RWPE2 (cell line): ENCODE measurements around the gene TUFT1.

Experiments
- ATAC-seq: fragments of 200-7000 bp; cut with Tn5 transposase; 3 replicates; pipeline ENCODE4 v1.9.1; 2021; ENCODE audit warnings: low read depth
- DNase-seq: peaks from one replicate; pipeline ENCODE4 v3.0.0-alpha.2; 2020; ENCODE audit warnings: low spot score
- H3K27ac ChIP-seq: fragments of 450-650 bp; 2 replicates; pipeline ENCODE4 v1.5.1; 2017; ENCODE audit warnings: mild to moderate bottlenecking; ENCODE audit not compliant: poor library complexity, severe bottlenecking
- H3K27me3 ChIP-seq: fragments of 250-450 bp; sonication (Bioruptor Pico); 2 replicates; pipeline ENCODE4 v1.5.1; 2021; ENCODE audit warnings: mild to moderate bottlenecking, moderate library complexity; ENCODE audit not compliant: insufficient read depth, poor library complexity, severe bottlenecking
- H3K36me3 ChIP-seq: fragments of 250-450 bp; sonication (Bioruptor Pico); 2 replicates; pipeline ENCODE4 v1.5.1; 2020; ENCODE audit warnings: low read depth, mild to moderate bottlenecking, moderate library complexity
- H3K4me1 ChIP-seq: fragments of 250-450 bp; sonication (Bioruptor Pico); 2 replicates; pipeline ENCODE4 v1.5.1; 2021; ENCODE audit warnings: mild to moderate bottlenecking, moderate library complexity; ENCODE audit not compliant: insufficient read depth, poor library complexity, severe bottlenecking
- H3K4me3 ChIP-seq: fragments of 250-450 bp; sonication (Bioruptor Pico); 2 replicates; pipeline ENCODE4 v1.5.1; 2021; ENCODE audit warnings: mild to moderate bottlenecking, moderate library complexity; ENCODE audit not compliant: severe bottlenecking
- H3K9me3 ChIP-seq: fragments of 250-450 bp; sonication (Bioruptor Pico); 2 replicates; pipeline ENCODE4 v1.5.1; 2021; ENCODE audit warnings: mild to moderate bottlenecking, moderate library complexity; ENCODE audit not compliant: severe bottlenecking
- TF ChIP-seq, protein P1 (sequence below): fragments of 450-650 bp; IDR thresholded peaks from one replicate; pipeline ENCODE4 v1.5.1; 2017; ENCODE audit warnings: mild to moderate bottlenecking, moderate library complexity; ENCODE audit not compliant: poor library complexity, severe bottlenecking

The TUFT1 gene

DNA sequence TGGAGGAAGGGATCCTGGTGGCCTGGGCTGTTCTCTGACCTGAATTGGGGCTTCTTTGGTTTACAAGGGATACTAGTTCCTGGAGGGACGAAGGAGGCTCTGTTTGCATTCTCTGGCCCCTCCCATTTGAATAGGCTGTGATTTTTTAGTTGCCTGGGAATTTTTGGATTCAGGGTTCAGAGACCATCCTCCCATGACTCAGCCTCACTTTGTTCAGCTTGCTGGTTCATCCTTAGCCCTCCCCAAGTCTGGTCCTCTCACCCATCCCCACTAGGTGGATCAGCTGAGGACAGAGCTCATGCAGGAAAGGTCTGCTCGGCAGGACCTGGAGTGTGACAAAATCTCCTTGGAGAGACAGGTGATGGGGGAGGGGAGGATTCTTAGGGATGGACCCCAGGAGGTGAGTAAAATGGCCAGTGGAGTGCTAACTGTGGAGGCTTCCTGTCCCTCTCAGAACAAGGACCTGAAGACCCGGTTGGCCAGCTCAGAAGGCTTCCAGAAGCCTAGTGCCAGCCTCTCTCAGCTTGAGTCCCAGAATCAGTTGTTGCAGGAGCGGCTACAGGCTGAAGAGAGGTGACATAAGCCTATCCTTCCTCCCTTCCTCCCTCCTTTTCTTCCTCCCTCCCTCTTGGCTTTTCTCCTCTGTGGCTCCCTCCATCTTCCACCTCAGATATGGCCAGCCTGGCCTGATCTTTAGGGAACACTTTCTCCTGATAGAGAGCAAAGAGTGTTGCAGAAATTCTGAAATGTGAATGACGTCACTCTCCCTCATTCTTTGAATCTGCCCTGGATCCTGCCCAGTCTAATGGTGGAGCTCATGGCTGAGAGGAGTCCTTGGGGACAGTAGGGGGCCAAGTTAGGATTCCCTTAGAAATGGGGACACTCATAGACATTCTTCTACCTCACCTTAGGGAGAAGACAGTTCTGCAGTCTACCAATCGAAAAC, 4.5 kb upstream of the TUFT1 start:
- ATAC-seq (no peak), DNase-seq (no peak)
- peaks cover 46% of the 10 kb centered on the region for H3K36me3 ChIP-seq
- no peaks in the 10 kb centered on the region for H3K27me3 ChIP-seq
- no peaks in the 10 kb centered on the region for H3K9me3 ChIP-seq
- peak overlapping the region; percentile 99 for H3K27ac ChIP-seq
- H3K4me3 ChIP-seq = no peak overlapping the region
- peaks cover 20% of the 10 kb centered on the region for H3K4me1 ChIP-seq
- TF ChIP-seq, protein P1, sequence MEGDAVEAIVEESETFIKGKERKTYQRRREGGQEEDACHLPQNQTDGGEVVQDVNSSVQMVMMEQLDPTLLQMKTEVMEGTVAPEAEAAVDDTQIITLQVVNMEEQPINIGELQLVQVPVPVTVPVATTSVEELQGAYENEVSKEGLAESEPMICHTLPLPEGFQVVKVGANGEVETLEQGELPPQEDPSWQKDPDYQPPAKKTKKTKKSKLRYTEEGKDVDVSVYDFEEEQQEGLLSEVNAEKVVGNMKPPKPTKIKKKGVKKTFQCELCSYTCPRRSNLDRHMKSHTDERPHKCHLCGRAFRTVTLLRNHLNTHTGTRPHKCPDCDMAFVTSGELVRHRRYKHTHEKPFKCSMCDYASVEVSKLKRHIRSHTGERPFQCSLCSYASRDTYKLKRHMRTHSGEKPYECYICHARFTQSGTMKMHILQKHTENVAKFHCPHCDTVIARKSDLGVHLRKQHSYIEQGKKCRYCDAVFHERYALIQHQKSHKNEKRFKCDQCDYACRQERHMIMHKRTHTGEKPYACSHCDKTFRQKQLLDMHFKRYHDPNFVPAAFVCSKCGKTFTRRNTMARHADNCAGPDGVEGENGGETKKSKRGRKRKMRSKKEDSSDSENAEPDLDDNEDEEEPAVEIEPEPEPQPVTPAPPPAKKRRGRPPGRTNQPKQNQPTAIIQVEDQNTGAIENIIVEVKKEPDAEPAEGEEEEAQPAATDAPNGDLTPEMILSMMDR = no peak

DNA sequence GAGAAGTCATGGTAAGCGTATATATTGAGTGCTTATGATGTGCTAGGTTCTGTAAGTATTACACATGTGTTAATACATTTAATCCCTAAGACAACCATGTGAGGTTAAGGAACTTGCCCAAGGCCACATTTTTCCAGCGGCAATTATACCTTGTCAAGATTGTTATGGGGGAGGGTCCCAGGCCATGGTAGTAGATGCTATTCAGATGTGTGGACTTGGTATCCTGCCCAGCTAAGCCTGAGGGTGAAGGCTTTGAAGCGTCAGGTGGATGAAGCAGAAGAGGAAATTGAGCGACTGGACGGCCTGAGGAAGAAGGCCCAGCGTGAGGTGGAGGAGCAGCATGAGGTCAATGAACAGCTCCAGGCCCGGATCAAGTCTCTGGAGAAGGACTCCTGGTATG, 3.6 kb upstream of the TUFT1 start:
- Histone ChIP-seq H3K4me1 (peaks cover 20% of the 10 kb centered on the region), H3K4me3 (no peak overlapping the region), H3K27ac (peak overlapping the region; percentile 99), H3K36me3 (peaks cover 41% of the 10 kb centered on the region), H3K27me3 (no peaks in the 10 kb centered on the region), H3K9me3 (no peaks in the 10 kb centered on the region)
- no peak for DNase-seq
- TF ChIP-seq, protein P1 = no peak
- ATAC-seq = no peak

GRCh38 chr1:151537112-151537511, 3.0 kb upstream of the TUFT1 start:
- DNase-seq (peak; percentile 88), ATAC-seq (peak; percentile 58)
- Histone ChIP-seq H3K36me3 (peaks cover 42% of the 10 kb centered on the region), H3K4me1 (peaks cover 21% of the 10 kb centered on the region), H3K27me3 (no peaks in the 10 kb centered on the region), H3K9me3 (no peaks in the 10 kb centered on the region), H3K4me3 (no peak overlapping the region), H3K27ac (peak overlapping the region; percentile 99)
- TF ChIP-seq, protein P1 = no peak

- no peaks in the 10 kb centered on the region for H3K9me3 ChIP-seq
- DNase-seq (peak; percentile 99), ATAC-seq (peak; percentile 74)
- TF ChIP-seq, protein P1 = no peak
- no peaks in the 10 kb centered on the region for H3K27me3 ChIP-seq
- peaks cover 33% of the 10 kb centered on the region for H3K4me1 ChIP-seq
- peaks cover 51% of the 10 kb centered on the region for H3K36me3 ChIP-seq
- H3K27ac ChIP-seq = peak overlapping the region; percentile 99
- peak overlapping the region; percentile 80 for H3K4me3 ChIP-seq
Measured at GRCh38 chr1:151539321-151540020, 638 bp upstream of the TUFT1 start.
